GM12892 (cell line): ENCODE data around the gene FYB2.

Experiments
- POLR2AphosphoS5 ChIP-seq: IDR thresholded peaks from 2 replicates; pipeline ENCODE4 v1.6.1; 2011; ENCODE audit warnings: low read depth, low read length, control low read depth
- TAF1 ChIP-seq: IDR thresholded peaks from 2 replicates; pipeline ENCODE4 v1.6.1; 2011; ENCODE audit warnings: low read depth, mild to moderate bottlenecking, control low read depth, low read length, borderline replicate concordance

GRCh38 chr1:56834137-56834900 lies 15.1 kb upstream of the FYB2 start:
- TF ChIP-seq TAF1 (no peak), POLR2AphosphoS5 (no peak)
